ENCODE data around the gene RTEL1.
"Not testable (repeated sequence)": the region's sequence is repeated elsewhere in the genome, so short reads cannot be mapped to it uniquely, and the experiment has no call there.

The RTEL1 gene

GRCh38 chr20:63652192-63652980 is 5.7 kb upstream of the RTEL1 start:
- DNase-seq = no peak

DNA sequence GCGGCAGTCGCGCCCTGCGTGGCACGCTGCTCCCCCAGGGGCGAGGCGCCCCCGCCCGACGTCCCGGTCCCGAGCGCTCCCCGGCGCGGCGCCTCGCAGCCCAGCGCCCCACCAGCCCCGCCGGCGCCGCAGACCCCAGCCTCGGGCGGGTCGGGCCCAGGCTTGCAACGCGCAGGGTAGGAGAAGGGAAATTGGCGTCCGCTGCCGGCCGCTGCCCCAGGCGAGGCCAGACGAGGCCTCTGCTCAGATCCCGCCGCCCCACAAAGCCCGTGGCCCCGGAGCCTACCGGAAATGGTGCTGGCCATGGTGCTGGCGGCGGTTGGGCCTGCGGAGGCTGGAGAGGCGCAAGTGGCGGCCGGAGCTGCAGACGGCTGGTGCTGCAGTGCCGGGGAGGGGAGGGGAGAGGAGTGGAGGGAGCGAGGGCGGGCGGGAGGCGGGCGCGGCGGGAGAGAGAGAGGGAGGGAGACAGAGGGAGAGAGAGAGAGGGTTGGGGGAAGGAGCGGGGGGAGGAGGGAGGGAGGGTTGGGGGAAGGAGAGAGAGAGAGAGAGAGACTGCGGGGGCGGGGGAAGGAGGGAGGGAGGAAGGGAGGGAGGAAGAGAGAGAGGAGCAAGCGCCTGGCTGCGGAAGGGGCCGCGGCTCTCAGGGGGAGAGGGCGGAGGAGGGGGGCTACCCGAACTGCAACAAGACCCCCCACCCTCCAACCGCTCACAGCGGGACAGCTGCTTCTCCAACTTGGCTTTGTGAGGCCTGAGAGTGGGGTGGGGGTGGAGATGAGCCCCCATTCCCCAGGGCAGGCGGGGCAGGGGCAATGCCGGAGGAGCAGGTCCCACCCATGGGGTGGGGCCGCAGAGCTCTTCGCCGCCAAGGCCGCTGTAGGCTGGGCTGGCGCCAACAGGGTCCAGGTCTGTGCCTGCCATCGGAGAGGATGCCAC is 4.8 kb upstream of the RTEL1 start, which contains the start of gene STMN3:
Gene STMN3, minus strand, starts transcription at position 384 of the 933 bp plus-strand sequence. Its CDS starts 79 bp downstream, at position 305.
- peak; percentile 57 for DNase-seq

DNA sequence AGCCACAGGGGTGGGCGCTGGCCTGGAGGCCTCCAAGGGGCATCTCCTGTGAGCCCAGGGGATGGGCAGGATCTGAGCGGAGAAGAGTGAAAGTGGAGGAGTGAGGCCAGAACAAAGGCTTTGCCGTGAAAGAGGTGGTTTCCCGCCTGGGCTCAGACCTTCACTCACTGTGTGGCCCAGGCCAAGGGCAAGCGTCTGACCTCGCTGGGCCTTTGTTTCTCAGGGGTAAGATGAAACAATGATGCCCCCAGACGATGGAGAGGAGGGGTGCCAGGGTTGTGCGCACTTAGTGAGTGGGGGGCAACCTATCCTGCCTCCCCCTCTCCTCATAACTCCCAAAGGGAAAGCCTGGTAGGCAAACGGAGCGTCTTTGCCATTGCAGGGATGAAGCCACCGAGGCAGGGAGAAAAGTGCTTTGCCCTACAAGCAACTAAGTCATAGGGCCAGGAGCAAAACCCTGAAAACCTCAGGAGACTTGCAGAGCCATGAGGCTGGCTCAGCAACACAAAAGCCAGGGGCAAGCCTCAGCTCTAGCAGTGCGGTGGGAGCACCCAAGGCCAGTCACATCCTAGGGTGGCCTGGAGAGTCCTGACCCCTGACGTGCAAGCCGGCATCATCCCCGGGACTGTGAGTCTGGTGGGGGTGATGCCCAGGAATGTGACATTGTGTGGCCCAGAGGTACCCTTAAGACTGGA is 4.0 kb upstream of the RTEL1 start:
- no peak for DNase-seq

DNA sequence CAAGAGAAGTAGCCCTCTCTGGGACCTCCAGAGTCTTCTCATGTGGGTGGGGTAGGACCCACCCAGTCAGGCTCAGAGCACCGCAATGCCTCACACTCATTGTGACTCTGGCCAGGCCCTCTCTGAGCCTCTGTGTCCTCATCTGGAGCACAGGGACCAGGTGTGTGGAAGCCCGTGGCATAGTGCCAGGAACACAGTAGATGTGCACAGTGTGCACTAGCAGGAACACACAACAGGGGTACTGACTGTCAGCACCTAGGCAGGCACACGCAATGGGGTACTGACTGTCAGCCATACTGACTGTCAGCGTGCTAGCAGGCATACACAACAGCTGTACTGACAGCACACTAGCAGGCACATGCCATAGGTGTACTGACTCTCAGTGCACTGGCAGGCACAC is 2.9 kb upstream of the RTEL1 start:
- no peak for DNase-seq

GRCh38 chr20:63656451-63656850 is 1.7 kb upstream of the RTEL1 start:
- DNase-seq = no peak

DNA sequence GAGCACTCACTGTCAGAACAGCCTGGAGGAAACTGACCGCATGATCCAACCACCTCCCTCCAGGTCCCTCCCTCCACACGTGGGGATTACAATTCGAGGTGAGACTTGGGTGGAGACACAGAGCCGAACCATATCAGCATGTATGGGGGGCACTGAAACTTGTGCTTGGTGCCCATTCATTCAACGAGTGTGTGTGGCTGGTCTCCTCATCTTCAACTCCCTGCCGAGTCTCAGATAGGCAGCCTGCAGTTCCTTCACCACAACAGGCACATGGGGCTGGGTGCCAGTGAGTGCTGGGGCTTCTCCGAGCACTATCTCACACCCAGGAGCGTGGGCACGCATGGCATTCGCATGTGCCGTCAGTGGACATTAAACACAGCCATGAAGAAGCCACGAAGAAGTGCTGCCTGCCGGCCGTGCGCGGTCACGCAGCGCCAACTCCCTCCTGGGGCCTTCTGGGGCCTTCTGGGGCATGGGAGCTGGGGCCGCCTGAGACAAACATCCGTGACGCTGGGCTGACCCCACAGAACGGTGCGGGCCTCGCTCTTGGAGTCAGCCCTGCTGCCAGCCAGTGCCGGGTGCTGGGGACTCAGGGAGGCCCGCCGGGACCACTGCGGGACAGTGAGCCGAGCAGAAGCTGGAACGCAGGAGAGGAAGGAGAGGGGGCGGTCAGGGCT is 714 bp upstream of the RTEL1 start:
- no peak for DNase-seq

GRCh38 chr20:63658749-63659187 is 656 bp downstream of the RTEL1 start:
- peak; percentile 56 for DNase-seq

DNA sequence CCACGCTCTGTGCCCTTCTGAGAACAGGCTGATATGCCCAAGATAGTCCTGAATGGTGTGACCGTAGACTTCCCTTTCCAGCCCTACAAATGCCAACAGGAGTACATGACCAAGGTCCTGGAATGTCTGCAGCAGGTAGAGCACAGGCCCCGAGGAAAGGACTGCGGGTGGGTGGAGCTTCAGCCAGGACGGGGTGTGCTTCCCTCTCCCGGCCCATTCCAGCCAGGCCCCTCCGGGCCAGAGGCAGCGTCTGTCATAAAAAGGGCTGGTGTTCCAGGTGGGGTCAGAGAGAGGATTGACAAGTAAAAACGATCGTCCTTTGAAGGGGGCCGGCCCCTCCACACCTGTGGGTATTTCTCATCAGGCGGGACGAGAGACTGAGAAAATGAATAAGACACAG is 1.3 kb downstream of the RTEL1 start:
- DNase-seq = no peak

DNA sequence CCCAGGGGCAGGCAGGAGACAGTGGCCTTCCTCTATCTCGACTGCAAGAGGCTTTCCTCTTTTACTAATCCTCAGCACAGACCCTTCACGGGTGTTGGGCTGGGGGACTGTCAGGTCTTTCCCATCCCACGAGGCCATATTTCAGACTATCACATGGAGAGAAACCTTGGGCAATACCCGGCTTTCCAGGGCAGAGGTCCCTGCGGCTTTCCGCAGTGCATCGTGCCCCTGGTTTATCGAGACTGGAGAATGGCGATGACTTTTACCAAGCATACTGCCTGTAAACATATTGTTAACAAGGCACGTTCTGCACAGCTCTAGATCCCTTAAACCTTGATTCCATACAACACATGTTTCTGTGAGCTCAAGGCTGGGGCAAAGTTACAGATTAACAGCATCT is 2.1 kb downstream of the RTEL1 start:
- not testable (repeated sequence) for DNase-seq

DNA sequence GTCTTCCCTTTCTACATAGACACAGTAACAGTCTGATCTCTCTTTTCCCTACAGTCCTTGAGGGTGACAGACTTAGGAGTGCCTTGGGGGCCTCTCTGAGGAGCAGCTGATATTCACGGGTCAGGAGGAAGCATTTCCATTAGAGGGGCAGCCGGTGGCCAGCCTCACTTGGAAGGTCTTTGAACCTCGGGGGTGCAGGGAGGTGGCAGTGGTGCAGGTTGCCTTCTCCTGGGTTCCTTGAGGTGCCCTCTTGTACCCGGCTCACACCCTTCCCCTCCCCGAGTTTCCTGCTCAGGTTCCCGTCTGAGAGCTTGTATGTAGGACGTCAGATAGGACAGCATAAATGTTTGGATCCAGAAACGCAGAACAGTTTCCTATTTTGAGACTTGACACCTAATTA is 2.5 kb downstream of the RTEL1 start:
- no peak for DNase-seq

- no peak for DNase-seq
Observed at GRCh38 chr20:63661108-63661507, 3.0 kb downstream of the RTEL1 start.

GRCh38 chr20:63661959-63662812 is 4.1 kb downstream of the RTEL1 start:
- no peak for DNase-seq

- DNase-seq = no peak
Observed at GRCh38 chr20:63662813-63663189, 4.7 kb downstream of the RTEL1 start.

DNA sequence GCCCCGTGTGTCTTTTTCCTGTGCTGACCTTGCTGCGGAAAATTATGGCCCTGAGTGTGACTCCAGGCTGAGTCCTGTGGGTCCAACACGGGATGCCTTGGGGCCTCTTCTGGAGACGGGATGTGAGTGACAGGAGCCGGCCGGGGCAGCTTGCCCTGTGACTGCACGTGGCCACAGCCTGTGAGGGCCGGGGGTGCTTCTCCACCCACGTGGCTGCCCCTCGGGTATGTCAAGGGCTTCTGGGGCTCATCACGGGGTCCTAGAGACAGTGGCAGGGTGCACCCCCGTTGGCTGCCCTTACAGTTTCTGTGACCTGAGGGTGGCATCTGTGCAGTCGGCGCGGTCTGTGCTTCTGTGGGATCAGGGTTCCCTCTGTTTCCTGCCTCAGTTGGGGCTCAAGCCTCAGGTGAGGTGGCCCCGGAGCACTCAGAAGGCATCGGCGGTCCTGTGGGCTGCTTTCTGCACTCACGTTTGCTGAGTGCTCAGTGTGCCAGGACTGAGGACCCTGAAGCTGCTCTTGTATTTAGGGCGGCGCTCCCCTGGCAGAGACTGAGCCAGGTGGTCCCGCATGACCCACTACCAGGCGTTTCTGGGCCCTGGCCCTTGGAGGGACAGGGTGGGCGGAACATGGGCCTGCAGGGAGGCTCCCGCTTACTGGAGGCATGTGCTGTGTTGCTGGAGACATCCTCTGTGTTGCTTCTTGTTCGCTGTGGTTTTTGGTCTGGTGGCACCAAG is 5.4 kb downstream of the RTEL1 start:
- DNase-seq = no peak

GRCh38 chr20:63664143-63664851 is 6.2 kb downstream of the RTEL1 start:
- DNase-seq = no peak

- no peak for DNase-seq
Observed at GRCh38 chr20:63664861-63665594, 6.9 kb downstream of the RTEL1 start.

GRCh38 chr20:63665708-63666107 is 7.6 kb downstream of the RTEL1 start:
- DNase-seq = no peak

DNA sequence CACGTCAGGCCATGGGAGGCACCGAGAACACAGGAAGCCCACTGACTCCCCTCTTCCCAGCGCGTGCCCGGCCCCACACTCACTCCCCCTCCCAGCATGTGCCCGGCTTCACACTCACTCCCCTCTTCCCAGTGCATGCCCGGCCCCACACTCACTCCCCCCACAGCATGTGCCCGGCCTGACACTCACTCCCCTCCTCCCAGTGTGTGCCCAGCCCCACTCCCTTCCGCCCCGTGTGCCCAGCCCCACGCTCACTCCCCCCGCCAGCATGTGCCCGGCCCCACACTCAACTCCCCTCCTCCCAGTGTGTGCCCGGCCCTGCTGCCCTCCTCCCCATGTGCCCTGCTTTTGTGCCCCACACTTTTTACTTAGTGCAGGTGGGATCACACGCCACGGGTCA is 9.7 kb downstream of the RTEL1 start:
- DNase-seq = no peak

GRCh38 chr20:63668351-63668750 is 10.2 kb downstream of the RTEL1 start:
- no peak for DNase-seq
